DLD1 (cell line): ENCODE data around the gene ABCD2.
"Not testable (repeated sequence)": the region's sequence is repeated elsewhere in the genome, so short reads cannot be mapped to it uniquely, and the experiment has no call there.

Experiments
- in situ Hi-C: cut with HindIII; loops from 2 replicates; pipeline ENCODE4 v1.10.0; 2017; ENCODE audit warnings: low sequenced_read_pairs

Gene ABCD2

DNA sequence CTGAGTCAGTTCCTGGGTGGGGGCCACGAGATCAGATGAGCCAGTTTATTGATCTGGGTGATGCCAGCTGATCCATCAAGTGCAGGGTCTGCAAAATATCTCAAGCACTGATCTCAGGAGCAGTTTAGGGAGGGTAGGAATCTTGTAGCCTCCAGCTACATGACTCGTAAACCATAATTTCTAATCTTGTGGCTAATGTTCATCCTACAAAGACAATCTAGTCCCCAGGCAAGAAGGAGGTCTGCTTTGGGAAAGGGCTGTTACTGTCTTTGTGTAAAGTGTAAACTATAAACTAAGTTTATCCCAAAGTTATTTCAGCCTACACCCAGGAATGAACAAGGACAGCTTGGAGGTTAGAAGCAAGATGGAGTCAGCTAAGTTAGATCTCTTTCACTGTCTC, 75.4 kb downstream of the ABCD2 start:
- in situ Hi-C loops: not testable (repeated sequence)

GRCh38 chr12:39541471-39541870, 78.1 kb downstream of the ABCD2 start:
- in situ Hi-C loops: no loop called here

DNA sequence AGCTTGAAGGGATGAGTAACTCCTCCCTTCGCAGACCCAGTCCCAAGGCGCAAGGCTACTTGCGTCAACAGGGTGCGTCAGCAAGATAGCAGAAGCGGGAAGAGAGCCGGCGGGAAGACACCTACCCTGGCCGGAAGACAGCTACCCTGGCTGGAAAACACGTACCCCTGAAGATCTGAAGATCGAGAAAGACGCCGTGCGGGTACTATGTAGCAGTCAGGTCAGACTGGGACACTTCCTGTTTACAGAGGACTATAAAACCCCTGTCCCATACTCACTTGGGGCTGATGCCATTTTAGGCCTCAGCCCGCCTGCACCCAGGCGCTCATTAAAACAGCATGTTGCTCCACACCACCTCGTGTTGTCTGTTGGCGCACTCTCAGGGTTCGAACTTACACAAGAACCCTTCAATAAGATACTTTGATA, 80.9 kb downstream of the ABCD2 start:
- in situ Hi-C loops: no loop called here

DNA sequence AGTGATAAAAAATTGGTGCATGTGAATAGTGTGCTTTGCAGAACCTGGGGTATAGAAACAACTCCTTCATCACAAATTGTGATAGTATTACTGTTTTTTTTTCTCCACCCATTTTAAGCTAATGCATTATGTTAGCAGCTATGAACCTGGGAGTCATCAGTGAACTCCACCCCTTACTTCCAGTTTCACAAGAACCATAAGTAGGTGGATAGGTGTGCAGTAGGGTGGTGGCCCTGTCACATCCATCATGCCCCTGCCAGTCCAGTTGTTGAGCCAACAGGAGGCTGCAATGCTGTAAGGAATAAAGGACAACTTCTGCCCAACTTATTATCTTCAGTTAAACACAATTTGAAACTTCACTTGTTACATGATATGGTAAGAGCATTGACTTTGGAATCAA, 85.7 kb downstream of the ABCD2 start:
- in situ Hi-C loops: no loop called here

GRCh38 chr12:39532448-39532847, 87.2 kb downstream of the ABCD2 start:
- in situ Hi-C loops: no loop called here

DNA sequence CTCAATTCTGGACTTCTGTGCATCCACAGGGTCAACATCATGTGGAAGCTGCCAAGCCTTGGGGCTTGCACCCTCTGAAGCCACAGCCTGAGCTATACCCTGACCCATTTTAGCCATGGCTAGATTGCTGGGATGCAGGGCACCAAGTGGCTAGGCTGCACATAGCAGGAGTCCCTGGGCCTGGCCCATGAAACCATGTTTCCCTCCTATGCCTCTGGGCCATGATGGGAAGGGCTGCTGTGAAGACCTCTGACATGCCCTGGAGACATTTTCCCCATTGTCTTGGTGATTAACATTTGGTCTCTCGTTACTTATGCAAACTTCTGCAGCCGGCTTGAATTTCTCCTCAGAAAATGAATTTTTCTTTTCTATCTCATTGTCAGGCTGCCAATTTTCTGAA, 92.6 kb downstream of the ABCD2 start:
- in situ Hi-C loops: no loop called here

DNA sequence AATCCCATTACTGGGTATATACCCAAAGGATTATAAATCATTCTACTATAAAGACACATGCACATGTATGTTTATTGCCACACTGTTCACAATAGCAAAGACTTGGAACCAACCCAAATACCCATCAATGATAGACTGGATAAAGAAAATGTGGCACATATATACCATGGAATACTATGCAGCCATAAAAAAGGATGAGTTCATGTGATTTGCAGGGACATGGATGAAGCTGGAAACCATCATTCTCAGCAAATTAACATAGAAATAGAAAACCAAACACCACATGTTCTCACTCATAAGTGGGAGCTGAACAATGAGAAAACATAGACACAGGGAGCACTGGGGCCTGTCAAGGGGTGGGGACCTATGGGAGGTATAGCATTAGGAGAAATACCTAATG, 97.4 kb downstream of the ABCD2 start:
- in situ Hi-C loops: not testable (repeated sequence)

- in situ Hi-C loops: no loop called here
Measured at GRCh38 chr12:39510001-39510400, 109.6 kb downstream of the ABCD2 start.

GRCh38 chr12:39505554-39505953, 114.0 kb downstream of the ABCD2 start:
- in situ Hi-C loops: no loop called here

- in situ Hi-C loops: no loop called here
Measured at GRCh38 chr12:39505023-39505422, 114.6 kb downstream of the ABCD2 start.

DNA sequence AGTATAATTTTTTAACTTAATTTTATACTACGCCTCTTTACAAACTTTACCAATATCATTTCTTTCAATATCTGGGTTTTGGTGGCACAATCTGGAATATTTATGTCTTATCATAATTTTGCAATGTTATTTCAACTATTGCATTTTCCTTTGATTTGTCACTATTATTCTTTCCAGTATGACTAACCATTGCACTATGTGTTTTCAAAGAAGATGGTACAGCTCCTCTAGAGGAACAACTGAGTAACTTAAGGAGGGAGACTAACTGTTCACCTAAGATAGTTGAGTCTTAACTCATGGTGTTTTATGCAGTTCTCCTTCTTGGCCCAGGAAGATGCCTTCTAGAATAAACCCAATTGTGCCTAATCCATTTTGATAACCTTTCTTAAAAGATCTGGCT, 116.2 kb downstream of the ABCD2 start:
- in situ Hi-C loops: no loop called here

DNA sequence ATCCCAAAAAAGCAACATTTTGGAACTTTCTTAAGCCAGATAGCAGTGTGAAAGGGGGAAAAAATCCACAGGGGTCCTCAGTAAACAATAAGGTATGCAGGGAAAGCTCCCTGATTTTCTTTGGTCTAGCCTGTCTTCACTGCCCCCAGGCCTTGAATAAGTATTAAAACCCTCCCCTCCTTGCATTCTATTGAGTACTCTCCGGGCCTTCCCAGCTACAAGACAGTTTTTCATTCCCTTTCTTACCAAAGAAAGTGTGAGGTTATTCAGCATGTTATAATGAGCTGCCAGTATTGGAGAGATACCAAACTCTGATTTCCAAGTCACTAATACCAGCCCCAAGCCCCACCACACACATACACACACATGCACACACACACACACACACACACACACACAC, 116.9 kb downstream of the ABCD2 start:
- in situ Hi-C loops: no loop called here
